ENCODE data around the gene ZNF407.

DNA sequence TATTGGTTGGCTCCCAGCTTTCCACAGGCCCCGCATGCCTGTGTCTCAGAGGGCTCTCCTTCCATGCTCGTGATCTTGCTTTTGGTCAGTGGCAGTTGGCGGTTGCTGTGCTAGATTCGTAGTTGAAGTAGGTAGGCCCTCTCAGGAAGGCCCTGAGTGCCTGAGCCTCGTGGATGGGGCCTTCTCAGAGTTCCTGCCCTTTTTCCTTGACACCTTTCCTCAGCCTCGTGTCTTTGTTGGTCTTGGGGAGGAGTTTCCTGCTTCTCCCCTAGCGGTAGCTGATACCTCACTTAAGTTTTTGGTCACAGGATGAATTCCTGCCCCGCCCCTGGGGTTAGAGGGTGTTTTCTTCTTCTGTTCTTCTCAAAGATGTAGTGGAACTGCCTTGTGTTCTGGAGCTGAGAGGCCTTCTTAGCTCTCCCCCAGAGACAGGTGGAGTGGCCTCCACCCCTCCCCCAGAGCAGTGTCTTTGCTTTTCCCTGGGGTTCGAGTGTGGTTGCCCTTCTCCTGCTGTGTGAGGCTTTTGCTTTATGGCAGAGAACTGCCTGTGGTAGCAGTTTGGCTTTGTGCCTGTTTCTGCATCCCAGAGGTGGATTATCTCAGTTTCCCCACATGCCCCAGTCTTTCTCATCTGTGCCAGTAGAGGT lies 94.8 kb downstream of the ZNF407 start:
- TF ChIP-seq, protein P1, sequence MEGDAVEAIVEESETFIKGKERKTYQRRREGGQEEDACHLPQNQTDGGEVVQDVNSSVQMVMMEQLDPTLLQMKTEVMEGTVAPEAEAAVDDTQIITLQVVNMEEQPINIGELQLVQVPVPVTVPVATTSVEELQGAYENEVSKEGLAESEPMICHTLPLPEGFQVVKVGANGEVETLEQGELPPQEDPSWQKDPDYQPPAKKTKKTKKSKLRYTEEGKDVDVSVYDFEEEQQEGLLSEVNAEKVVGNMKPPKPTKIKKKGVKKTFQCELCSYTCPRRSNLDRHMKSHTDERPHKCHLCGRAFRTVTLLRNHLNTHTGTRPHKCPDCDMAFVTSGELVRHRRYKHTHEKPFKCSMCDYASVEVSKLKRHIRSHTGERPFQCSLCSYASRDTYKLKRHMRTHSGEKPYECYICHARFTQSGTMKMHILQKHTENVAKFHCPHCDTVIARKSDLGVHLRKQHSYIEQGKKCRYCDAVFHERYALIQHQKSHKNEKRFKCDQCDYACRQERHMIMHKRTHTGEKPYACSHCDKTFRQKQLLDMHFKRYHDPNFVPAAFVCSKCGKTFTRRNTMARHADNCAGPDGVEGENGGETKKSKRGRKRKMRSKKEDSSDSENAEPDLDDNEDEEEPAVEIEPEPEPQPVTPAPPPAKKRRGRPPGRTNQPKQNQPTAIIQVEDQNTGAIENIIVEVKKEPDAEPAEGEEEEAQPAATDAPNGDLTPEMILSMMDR (conservative IDR thresholded peaks at IDR 0.05 in 1 of 2, IDR thresholded peaks at IDR 0.05 in 1 of 2; ENCODE audit: extremely low read depth in 1 of 2, insufficient read depth in 1 of 2, low read depth in 1 of 2, low read length in 2 of 2): no peak
- TF ChIP-seq EZH2 (IDR thresholded peaks at IDR 0.05; ENCODE audit: borderline replicate concordance, low read length): no peak
